Stimulated activated CD4-positive, alpha-beta T cell treated with anti-CD3 and anti-CD28 coated beads, Interleukin-1b, Interleukin-23, amount 100 ng/mL, for 1 hour (primary cell): Measurements from ENCODE around the gene PIP5K1B.

ENCODE experiments used
- DNase-seq, 2 donors: peaks; one replicate each; pipeline ENCODE4 v3.0.0-alpha.2; 2020; ENCODE audit warnings: low read depth in 2 of 2

The PIP5K1B gene

GRCh38 chr9:68739621-68740174 is 34.7 kb downstream of the PIP5K1B start:
- no peak for DNase-seq

GRCh38 chr9:68740561-68740960 is 35.5 kb downstream of the PIP5K1B start:
- DNase-seq: no peak

GRCh38 chr9:68741234-68741633 is 36.2 kb downstream of the PIP5K1B start:
- no peak for DNase-seq

GRCh38 chr9:68741704-68742332 is 36.8 kb downstream of the PIP5K1B start:
- DNase-seq: no peak

GRCh38 chr9:68742333-68742730 is 37.3 kb downstream of the PIP5K1B start:
- no peak for DNase-seq

GRCh38 chr9:68744426-68744825 is 39.4 kb downstream of the PIP5K1B start:
- DNase-seq: no peak

GRCh38 chr9:68746525-68746924 is 41.5 kb downstream of the PIP5K1B start:
- DNase-seq: no peak

GRCh38 chr9:68747043-68747533 is 42.0 kb downstream of the PIP5K1B start:
- no peak for DNase-seq

GRCh38 chr9:68749135-68749534 is 44.1 kb downstream of the PIP5K1B start:
- DNase-seq: no peak

- DNase-seq: no peak
Measured at GRCh38 chr9:68749579-68750159, 44.6 kb downstream of the PIP5K1B start.

GRCh38 chr9:68750255-68750654 is 45.2 kb downstream of the PIP5K1B start:
- no peak for DNase-seq

- no peak for DNase-seq
Measured at GRCh38 chr9:68750786-68751185, 45.7 kb downstream of the PIP5K1B start.

GRCh38 chr9:68751556-68751955 is 46.5 kb downstream of the PIP5K1B start:
- DNase-seq: no peak

- no peak for DNase-seq
Measured at GRCh38 chr9:68755051-68755450, 50.0 kb downstream of the PIP5K1B start.

GRCh38 chr9:68755752-68756151 is 50.7 kb downstream of the PIP5K1B start:
- no peak for DNase-seq

GRCh38 chr9:68759981-68760673 is 55.1 kb downstream of the PIP5K1B start:
- no peak for DNase-seq

GRCh38 chr9:68760674-68761333 is 55.8 kb downstream of the PIP5K1B start:
- DNase-seq: no peak

- DNase-seq: no peak
Measured at GRCh38 chr9:68762570-68762969, 57.5 kb downstream of the PIP5K1B start.

GRCh38 chr9:68763104-68763503 is 58.1 kb downstream of the PIP5K1B start:
- DNase-seq: no peak

GRCh38 chr9:68768619-68769018 is 63.6 kb downstream of the PIP5K1B start:
- DNase-seq: no peak

GRCh38 chr9:68769852-68770251 is 64.8 kb downstream of the PIP5K1B start:
- DNase-seq: no peak

GRCh38 chr9:68771376-68771775 is 66.3 kb downstream of the PIP5K1B start:
- DNase-seq: no peak
